Body of pancreas (tissue), 4 donors: ENCODE results near the gene TCFL5. TPM values are rescaled to one million over a fixed set of nuclear protein-coding genes. Genes with fewer than 3 reads are reported as not detected.

ENCODE experiments used
- ATAC-seq: fragments of 150-250 bp; one replicate; pipeline ENCODE4 v1.9.1; 2016
- DNase-seq, 4 donors: peaks; one replicate each; pipeline ENCODE4 v3.0.0-alpha.2; 2019
- H3K27ac ChIP-seq, 4 donors: fragments of 200-600 bp; sonication (generic); 1 replicate in 3 of 4; 2 replicates in 1 of 4; pipeline versions ENCODE4 v1.5.1 to v1.6.1; 2016 to 2019; ENCODE audit warnings: mild to moderate bottlenecking in 1 of 4, mixed read lengths in 1 of 4, moderate library complexity in 1 of 4
- H3K27me3 ChIP-seq, 2 donors: fragments of 200-600 bp; sonication (generic); one replicate each; pipeline ENCODE4 v1.6.0; 2016; ENCODE audit warnings: mild to moderate bottlenecking in 1 of 2
- H3K36me3 ChIP-seq, 2 donors: fragments of 200-600 bp; sonication (generic); replicated peaks in 1 of 2; 2 replicates each; pipeline ENCODE4 v1.5.1; 2016; ENCODE audit warnings: low read depth in 2 of 2; ENCODE audit not compliant: insufficient read depth in 1 of 2
- H3K4me1 ChIP-seq: fragments of 200-600 bp; sonication (generic); one replicate; pipeline ENCODE4 v1.6.0; 2016
- H3K4me3 ChIP-seq, 2 donors: fragments of 200-600 bp; sonication (generic); 1 replicate in 1 of 2; 2 replicates in 1 of 2; pipeline ENCODE4 v1.5.1; 2016 to 2019
- H3K9me3 ChIP-seq, 3 donors: fragments of 200-600 bp; sonication (generic); 1 replicate in 2 of 3; 2 replicates in 1 of 3; pipeline ENCODE4 v1.5.1; 2016
- POLR2A ChIP-seq, 3 donors: fragments of 450-650 bp; IDR thresholded peaks; one replicate each; pipeline ENCODE4 v1.6.1; 2016; ENCODE audit warnings: antibody characterized with exemption in 3 of 3, mild to moderate bottlenecking in 2 of 3
- WGBS, 2 donors: methylation state at CpG; one replicate each; pipeline ENCODE4 v1.1.5; 2017; 5-methylcytosine and 5-hydroxymethylcytosine counted together
- intact Hi-C: fragments of 100-400 bp; cut with DNase I; formaldehyde crosslinking; loops from one replicate; pipeline ENCODE4 v1.15.1; 2023
- total RNA-seq, 2 donors: library from RNA; depleted of rRNA; stranded (reverse); fragments of >200 nt; gene quantifications; one replicate each; pipeline ENCODE4 v1.1.0, GENCODE V29; 2016
- TF ChIP-seq, protein P1 (sequence below), 7 experiments: fragments of 450-650 bp in 4 of 7; fragments of 200-600 bp in 3 of 7; sonication (generic) in 3 of 7; IDR thresholded peaks; one replicate each; pipeline ENCODE4 v1.5.1; 2016 to 2019; ENCODE audit warnings: antibody characterized with exemption in 7 of 7

The TCFL5 gene
- total RNA-seq, 2 donors from 2014 or later = 2.0 to 7.5 TPM

GRCh38 chr20:62872862-62873261 lies 11.2 kb upstream of the TCFL5 start:
- H3K4me3 ChIP-seq = no peak overlapping the region
- H3K27ac ChIP-seq = no peak overlapping the region
- ATAC-seq (no peak), DNase-seq (no peak)
- WGBS, 2 donors = 63 to 72% methylated on average over 6 of the region's 6 CpGs
- H3K27me3 ChIP-seq = no peaks in the 10 kb centered on the region
- H3K4me1 ChIP-seq = peaks cover 11% of the 10 kb centered on the region
- TF ChIP-seq, protein P1, sequence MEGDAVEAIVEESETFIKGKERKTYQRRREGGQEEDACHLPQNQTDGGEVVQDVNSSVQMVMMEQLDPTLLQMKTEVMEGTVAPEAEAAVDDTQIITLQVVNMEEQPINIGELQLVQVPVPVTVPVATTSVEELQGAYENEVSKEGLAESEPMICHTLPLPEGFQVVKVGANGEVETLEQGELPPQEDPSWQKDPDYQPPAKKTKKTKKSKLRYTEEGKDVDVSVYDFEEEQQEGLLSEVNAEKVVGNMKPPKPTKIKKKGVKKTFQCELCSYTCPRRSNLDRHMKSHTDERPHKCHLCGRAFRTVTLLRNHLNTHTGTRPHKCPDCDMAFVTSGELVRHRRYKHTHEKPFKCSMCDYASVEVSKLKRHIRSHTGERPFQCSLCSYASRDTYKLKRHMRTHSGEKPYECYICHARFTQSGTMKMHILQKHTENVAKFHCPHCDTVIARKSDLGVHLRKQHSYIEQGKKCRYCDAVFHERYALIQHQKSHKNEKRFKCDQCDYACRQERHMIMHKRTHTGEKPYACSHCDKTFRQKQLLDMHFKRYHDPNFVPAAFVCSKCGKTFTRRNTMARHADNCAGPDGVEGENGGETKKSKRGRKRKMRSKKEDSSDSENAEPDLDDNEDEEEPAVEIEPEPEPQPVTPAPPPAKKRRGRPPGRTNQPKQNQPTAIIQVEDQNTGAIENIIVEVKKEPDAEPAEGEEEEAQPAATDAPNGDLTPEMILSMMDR (IDR thresholded peaks at IDR 0.05) = no peak
- TF ChIP-seq POLR2A (IDR thresholded peaks at IDR 0.05) = no peak
- no peaks in the 10 kb centered on the region for H3K36me3 ChIP-seq
- intact Hi-C loops = no loop called here
- no peaks in the 10 kb centered on the region for H3K9me3 ChIP-seq

DNA sequence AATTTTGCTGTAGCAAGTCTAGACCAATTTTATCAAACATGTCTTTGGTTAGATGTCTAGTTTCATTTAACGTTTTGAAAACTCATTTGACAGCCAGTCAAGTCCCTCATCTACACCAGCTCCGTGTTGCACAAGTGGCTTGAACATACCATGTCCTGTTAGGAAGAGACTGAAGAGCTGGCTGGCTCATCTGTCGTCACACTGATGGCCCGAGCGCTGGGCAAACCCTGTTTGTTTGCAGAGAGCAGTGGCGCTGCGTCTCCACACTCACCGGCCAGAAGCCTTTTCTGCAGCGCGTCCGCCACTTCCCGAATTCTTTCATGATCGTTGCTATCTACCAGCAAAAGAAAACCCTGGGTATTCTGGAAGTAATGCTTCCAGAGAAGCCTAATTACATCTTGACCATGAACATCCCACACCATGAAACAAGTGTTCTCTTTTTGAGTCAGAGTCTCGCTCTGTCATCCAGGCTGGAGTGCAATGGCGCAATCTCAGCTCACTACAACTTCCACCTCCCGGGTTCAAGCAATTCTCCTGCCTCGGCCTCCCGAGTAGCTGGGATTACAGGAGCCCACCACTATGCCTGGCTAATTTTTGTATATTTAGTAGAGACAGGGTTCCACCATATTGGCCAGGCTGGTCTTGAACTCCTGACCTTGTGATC lies 10.7 kb upstream of the TCFL5 start:
- ATAC-seq = no peak
- H3K4me1 ChIP-seq = peaks cover 10% of the 10 kb centered on the region
- H3K9me3 ChIP-seq = no peaks in the 10 kb centered on the region
- WGBS, 2 donors = 54 to 56% methylated on average over 17 to 18 of the region's 18 CpGs
- no peaks in the 10 kb centered on the region for H3K36me3 ChIP-seq
- H3K27ac ChIP-seq = no peak overlapping the region
- intact Hi-C loops = no loop called here
- TF ChIP-seq, protein P1 (IDR thresholded peaks at IDR 0.05) = no peak
- TF ChIP-seq POLR2A (IDR thresholded peaks at IDR 0.05) = no peak
- no peaks in the 10 kb centered on the region for H3K27me3 ChIP-seq
- DNase-seq = no peak
- no peak overlapping the region for H3K4me3 ChIP-seq

- 87 to 90% methylated on average over 7 of the region's 7 CpGs for WGBS, 2 donors
- intact Hi-C loops = no loop called here
- ATAC-seq = no peak
- no peak overlapping the region for H3K4me3 ChIP-seq
- peaks cover 19% of the 10 kb centered on the region for H3K4me1 ChIP-seq
- H3K9me3 ChIP-seq = no peaks in the 10 kb centered on the region
- no peak for DNase-seq
- TF ChIP-seq, protein P1 (IDR thresholded peaks at IDR 0.05) = no peak
- H3K27me3 ChIP-seq = no peaks in the 10 kb centered on the region
- no peak overlapping the region for H3K27ac ChIP-seq
- no peaks in the 10 kb centered on the region for H3K36me3 ChIP-seq
Observed at GRCh38 chr20:62864207-62864606, 2.6 kb upstream of the TCFL5 start.

DNA sequence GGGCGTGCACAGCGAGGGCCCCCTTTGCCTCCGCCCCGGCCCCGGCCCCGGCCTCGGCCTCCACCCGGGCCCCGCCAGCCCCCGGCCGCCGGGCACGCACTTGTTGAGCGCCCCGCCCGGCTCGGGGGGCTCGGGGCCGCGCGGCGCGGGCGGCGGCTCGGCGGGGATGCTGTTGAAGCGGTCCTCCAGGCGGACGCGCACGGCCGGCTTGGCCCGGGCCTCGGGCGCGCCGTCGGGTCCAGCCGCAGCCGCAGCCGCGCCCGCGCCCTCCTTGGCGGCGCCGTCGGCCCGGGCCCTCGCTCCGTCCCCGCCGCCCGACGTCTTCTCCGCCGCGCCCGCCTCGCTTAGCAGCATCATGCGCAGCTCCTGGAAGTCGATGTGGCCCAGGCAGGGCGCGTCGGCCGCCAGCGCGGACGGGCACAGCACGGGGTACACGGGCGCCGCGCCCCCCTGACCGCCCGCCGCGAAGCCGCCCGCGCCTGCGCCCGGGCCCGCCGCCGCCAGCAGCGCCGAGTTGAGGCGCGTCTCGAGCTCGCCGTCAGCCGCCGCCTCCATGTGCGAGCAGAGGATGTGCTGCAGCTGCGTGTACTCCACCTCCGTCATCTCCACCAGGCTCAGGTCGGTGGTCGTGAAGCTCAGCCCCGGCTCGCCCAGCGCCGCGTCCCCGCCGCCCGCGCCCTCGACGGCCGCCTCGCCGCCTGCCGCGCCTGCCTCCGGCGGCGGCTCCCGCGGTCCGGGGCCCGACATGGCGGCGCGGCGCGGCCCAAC lies 514 bp downstream of the TCFL5 start:
- Histone ChIP-seq H3K27me3 (no peaks in the 10 kb centered on the region), H3K4me1 (peaks cover 19% of the 10 kb centered on the region), H3K36me3 (no peaks in the 10 kb centered on the region), H3K9me3 (no peaks in the 10 kb centered on the region), H3K4me3 (no peak overlapping the region), H3K27ac (no peak overlapping the region)
- ATAC-seq (no peak), DNase-seq (peak in 2 of 4 donors; percentile 30 to 37)
- 2% methylated on average over 94 of the region's 129 CpGs; no CpG with 5 or more reads in 1 of the 2 donors for WGBS, 2 donors
- TF ChIP-seq POLR2A (IDR thresholded peaks at IDR 0.05) = no peak
- TF ChIP-seq, protein P1 (IDR thresholded peaks at IDR 0.05) = no peak
- intact Hi-C loops = no loop called here
